ENCODE measurements around the gene UNC5CL. TPM values are rescaled to one million over a fixed set of nuclear protein-coding genes. Genes with fewer than 3 reads are reported as not detected.

UNC5CL gene, protein sequence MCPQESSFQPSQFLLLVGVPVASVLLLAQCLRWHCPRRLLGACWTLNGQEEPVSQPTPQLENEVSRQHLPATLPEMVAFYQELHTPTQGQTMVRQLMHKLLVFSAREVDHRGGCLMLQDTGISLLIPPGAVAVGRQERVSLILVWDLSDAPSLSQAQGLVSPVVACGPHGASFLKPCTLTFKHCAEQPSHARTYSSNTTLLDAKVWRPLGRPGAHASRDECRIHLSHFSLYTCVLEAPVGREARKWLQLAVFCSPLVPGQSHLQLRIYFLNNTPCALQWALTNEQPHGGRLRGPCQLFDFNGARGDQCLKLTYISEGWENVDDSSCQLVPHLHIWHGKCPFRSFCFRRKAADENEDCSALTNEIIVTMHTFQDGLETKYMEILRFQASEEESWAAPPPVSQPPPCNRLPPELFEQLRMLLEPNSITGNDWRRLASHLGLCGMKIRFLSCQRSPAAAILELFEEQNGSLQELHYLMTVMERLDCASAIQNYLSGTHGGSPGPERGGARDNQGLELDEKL
- 1 to 10 TPM; 1.0 to 1.2 TPM for total RNA-seq

DNA sequence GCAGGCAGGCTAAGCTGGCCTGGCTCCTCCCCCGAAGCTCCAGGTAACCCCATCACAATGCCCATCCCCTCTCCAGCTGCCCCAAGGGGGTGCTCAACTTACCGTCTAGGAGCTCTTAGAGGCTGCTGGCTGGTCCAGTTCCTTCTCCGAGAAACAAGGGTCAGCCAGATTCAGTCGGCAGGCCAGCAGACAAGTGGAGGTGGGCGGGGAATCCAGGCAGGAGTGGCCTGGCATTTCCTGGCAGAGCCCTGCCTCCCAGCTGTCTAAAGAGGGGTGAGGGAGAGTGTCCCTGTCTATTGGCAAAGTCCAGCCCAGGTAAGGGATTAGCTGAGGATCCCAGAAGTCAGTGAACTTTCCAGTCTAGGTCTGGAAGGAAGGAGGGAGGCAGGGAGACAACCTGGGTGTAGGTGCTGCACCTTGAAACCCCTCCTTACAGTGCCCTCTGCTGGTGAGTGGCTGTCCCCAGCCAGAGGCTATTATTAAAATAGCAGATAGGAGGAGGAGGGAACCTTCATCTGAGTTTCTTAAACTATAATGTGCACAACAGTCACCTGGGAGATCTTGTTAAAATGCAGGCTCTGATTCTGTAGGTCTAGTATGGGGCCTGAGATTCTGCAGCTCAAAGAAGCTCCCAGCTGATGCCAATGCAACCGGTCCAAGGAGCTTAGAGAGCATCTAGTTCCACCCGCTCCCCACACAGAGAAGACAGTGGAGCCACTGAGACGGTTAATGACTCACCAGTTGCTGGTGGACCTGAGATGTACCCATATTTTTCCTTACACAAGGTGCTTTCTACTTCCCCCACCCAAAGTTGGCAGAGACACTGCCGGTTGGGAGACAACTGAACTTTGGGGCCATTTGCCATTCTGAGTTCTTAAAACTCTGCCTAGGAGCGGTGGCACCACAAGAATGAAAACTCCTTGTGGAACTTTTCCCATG is at the start of gene UNC5CL:
Gene UNC5CL (minus strand): TSS at position 162 of the 939 bp plus-strand sequence. CDS start 4,147 bp downstream, outside the sequence.
- ChIA-PET POLR2A (no interaction called here), CTCF (interaction anchor here (0.8 to 1.8 kb wide), 5 partner anchors 9 to 46 kb away, joined by 3 to 8 read pairs (median 4); partner anchors contain the start of gene APOBEC2)

DNA sequence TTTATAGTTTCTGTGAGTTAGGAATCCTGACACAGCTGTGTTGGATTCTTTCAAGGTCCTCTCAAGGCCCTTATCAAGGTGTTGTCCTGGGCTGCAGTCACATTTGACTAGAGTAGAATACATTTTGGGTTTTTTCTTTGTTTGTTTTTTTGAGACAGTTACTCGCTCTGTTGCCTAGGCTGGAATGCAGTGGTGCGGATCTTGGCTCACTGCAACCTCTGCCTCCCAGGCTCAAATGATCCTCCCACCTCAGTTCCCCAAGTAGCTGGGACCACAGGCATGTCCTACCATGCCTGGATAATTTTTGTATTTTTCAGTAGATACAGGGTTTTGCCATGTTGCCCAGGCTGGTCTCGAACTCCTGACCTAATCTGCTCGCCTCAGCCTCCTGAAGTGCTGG is 49.4 kb upstream of the UNC5CL start:
- ChIA-PET CTCF (interaction anchor here (1.8 kb wide), 1 partner anchor 12 kb away, joined by 6 read pairs; no protein-coding TSS in a partner anchor), POLR2A (no interaction called here)

DNA sequence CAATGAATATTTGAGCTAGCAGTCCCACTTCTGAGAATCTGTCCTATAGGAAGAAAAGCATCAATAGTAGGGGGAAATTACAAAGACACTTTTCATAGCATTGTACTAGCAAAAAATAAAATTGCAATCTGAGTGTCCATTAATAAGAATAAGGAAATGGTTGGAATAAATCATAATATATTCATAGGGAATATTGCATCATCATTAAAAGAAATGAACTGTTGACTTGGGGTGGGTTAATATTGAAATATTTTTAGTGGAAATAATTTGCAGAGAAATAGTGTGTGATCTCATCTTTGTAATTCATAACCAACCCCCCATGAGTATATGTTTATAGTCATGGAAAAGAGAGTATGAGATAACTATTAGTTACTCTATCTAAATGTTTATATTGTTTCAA is 46.2 kb upstream of the UNC5CL start:
- POLR2A ChIA-PET = no interaction called here

DNA sequence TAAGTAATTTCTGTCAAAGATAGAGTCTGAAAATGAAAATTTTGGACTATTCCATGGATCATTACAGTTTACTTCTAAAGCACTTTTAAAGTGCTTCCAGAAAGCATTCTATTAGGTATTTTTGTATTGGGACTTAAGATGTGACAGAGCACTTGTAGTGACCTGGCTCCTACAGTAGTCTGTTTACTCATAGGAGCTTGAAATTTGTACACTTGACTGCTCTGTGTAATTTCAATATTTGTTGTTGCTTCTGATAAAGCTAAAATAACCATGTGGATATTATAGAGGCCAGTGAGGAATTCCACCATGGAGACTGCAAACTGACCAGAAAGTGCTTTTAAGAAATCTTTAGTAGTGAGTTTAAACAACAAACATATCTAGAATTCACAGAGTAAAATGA is 44.1 kb upstream of the UNC5CL start:
- ChIA-PET POLR2A (no interaction called here), CTCF (no interaction called here)

More for the DNA sequence above, 46.2 kb upstream of the UNC5CL start:
- CTCF ChIA-PET = no interaction called here

- CTCF ChIA-PET = no interaction called here
- POLR2A ChIA-PET = no interaction called here
Measured at GRCh38 chr6:41080621-41081020, 41.6 kb upstream of the UNC5CL start.

- CTCF ChIA-PET = no interaction called here
- POLR2A ChIA-PET = no interaction called here
Measured at GRCh38 chr6:41079080-41079479, 40.1 kb upstream of the UNC5CL start.

- ChIA-PET CTCF (no interaction called here), POLR2A (no interaction called here)
Measured at GRCh38 chr6:41078101-41078500, 39.1 kb upstream of the UNC5CL start.

DNA sequence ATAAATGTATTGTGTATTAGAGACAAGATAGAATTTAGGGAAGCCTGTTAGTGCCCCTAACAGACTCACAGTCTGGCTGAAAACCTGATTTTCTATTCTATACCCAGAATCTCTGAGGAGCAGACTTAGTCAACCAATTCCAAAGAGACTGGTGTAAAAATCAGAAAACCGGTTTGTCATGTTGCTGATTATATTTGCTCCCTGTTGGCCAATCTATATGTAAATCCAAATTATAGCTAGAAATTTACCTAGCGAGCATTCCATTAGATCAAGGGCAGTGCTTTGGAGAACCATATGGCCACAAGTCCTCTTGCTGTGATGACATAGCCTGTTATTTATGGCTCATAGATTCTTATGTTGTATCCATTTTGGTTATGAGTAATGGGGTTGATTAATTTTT is 38.5 kb upstream of the UNC5CL start:
- CTCF ChIA-PET = no interaction called here
- POLR2A ChIA-PET = no interaction called here

DNA sequence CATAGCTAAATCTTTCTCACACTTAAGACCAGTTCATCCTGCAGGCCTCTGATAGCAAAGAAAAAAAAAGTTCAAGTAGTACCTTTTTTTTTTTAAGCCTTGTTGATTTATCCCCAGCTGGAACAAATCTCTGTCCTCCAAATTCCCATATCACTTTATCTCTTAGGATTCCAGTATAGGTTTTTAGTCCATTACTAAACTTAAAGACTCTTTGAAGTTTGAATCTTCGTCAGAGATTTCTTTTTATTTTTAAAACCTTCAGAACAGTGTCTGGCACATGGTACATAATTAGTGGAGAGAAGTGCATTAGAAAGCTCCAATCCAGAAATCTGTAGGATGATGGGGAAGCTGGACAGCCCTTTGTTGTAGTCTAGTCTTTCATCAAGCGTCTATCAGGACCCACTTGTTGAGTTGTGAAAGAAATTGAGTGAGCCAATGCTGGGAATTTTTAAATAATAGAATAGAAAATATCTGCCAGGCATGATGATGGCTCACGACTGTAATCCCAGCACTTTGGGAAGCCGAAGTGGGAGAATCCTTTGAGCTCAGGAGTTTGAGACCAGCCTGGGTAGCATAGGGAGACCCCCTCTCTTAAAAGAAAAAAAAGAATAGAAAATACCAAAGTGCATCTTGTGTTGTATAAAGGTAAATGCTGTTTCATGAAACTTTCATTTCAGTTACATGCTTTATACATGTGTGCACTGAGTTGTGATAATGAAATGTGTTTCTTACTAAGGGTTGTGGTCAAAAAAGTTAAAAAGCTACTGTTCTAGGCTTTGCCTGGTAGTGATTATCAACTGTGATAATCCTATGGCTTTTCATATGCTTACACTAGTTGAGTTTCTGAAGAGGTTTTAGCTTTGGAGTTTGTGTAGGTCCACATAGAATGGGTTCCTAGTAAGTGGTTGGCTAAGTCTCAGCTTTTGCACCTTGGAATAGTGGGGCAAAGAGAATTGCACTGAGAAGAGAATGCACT is 36.9 kb upstream of the UNC5CL start:
- CTCF ChIA-PET = interaction anchor here (0.7 to 1.0 kb wide), 2 partner anchors 12 to 106 kb away, joined by 4 to 6 read pairs; no protein-coding TSS in a partner anchor
- POLR2A ChIA-PET = interaction anchor here (0.7 kb wide), 1 partner anchor 27 kb away, joined by 3 read pairs; no protein-coding TSS in a partner anchor

DNA sequence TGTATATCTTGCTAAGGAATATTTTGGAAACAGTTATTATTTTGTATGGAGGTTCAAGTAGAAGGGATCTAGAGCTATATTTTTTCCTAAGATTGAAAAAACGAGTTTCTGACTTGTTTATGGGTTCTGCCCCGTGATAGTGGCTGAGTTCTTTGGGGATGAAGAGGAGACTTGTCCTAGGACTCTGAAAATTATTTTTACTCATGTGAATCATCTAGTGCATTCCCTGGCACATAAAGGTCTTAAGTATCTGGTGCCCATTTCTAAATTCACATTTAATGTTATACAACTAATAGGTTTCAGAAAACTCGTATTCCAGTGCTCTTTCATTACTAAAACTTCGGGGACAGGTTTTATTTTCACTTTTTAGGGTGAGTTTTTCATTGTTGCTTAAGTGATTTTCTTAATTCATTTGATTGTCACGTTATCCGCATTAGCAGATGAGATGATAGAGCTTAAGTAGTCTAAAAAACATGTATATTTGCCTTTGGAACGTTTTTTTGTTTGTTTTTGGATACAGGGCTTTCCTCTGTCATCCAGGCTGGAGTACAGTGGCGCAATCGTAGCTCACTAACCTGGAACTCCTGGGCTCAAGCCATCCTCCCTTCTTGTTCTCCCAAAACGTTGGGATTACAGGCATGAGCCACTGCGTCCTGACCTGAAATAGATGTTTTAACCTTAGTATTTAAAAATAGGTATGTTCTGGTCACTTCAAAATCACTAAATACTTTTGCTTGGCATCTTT is 35.8 kb upstream of the UNC5CL start:
- POLR2A ChIA-PET = interaction anchor here (0.6 to 1.1 kb wide), 3 partner anchors 17 to 203 kb away, joined by 3 to 11 read pairs (median 3); no protein-coding TSS in a partner anchor

GRCh38 chr6:41073968-41074691 is 35.1 kb upstream of the UNC5CL start:
- CTCF ChIA-PET = no interaction called here
- POLR2A ChIA-PET = interaction anchor here (0.6 to 1.1 kb wide), 2 partner anchors 18 to 204 kb away, joined by 3 to 11 read pairs; no protein-coding TSS in a partner anchor

More for the DNA sequence above, 35.8 kb upstream of the UNC5CL start:
- CTCF ChIA-PET = no interaction called here

DNA sequence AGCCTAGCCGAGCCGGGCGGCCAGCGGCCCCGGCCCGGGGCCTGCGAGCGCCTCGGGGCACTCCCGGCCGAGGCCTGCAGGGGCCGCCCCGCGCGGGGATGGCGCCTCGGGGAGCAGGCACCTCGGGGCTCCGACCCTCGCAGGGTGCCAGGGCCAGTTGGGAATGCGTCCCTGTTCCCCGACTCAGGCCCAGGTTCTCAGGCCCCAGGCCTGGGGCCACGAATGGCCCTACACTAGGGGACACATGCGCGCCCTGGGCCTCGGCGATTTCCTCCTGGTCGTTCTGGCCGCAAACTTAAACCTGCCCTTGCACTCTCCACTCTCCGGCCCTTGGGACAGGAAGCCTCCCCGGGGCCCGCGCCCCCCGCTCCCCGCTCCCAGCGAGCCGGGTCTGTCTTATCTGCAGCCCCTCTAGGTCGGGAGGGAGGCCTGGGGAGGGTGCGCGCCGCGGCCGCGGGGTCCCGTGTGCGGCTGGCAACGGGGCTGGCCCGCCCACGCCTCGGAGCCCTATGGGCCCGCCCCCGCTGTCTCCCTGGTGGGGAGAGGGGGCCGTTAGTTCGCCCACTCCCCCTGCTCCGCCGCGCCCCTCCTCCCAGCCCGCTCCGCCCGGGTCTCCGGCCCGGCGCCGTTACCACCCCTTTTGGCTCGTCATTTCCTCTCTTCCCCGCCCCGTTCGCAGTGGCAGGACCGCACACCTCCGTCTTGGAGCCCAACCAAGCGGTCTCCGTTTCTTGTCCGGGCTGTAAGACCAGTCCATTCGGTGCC is 34.4 kb upstream of the UNC5CL start:
- ChIA-PET CTCF (no interaction called here), POLR2A (no interaction called here)

- ChIA-PET CTCF (no interaction called here), POLR2A (no interaction called here)
Measured at GRCh38 chr6:41072836-41073202, 33.8 kb upstream of the UNC5CL start, which contains the start of gene NFYA. NFYA (plus strand) TSS chr6:41072974; CDS start chr6:41079090, 6,116 bp downstream.

DNA sequence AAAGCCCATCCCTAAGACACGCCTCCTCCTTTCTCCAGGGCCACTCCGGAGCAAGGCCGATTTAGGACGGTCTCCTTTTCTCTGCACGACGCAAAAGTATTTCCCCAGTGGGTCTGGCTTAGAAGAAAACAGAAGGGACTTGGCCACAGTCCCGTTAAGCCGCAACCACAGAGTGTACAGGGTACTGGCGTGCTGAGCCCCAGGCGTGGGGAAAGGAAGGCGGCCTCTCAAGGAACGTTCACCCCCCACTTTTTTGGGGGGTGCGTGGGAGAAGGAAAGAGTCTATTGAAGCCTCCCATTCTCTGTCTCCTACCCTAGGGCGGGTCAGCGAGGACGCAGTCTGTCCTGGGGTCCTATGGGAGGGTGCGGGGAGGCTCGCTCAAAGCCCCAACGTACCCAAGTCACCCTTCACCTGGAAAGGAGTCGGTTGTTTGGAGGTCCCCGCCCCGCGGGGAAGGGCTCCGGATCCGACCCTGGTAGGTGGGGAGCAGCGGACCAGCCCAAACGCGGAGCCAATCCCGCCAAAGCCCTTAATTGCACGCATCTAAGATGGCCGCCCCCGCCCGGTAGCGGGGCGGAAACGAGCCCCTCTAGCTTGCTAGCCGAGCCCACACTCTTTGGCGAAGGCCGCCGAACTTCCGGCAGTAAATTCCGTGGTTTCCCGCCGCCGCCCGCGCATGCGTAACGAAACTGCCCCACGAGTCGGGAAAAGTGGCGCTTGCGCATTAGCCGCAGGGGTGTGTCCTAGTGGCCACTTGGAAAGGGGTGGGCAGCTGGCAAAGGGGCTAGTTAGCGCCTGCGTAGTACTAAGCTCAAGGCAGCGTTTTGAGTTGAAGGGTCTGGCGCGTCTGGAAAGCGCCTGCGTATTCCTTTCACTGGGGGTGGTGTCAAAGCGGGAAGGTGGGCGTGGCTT is 33.2 kb upstream of the UNC5CL start, which contains the start of gene OARD1:
Gene OARD1 (minus strand): TSS at position 434 of the 913 bp plus-strand sequence. CDS start 722 bp downstream, outside the sequence.
- POLR2A ChIA-PET = no interaction called here
- CTCF ChIA-PET = interaction anchor here (1.4 kb wide), 1 partner anchor 44 kb away, joined by 3 read pairs; no protein-coding TSS in a partner anchor

GRCh38 chr6:41071501-41071922 is 32.5 kb upstream of the UNC5CL start:
- ChIA-PET POLR2A (no interaction called here), CTCF (interaction anchor here (1.4 kb wide), 1 partner anchor 43 kb away, joined by 3 read pairs; no protein-coding TSS in a partner anchor)

Data from activated CD8-positive, alpha-beta memory T cell treated with anti-CD3 and anti-CD28 coated beads for 36 hours (primary cell).